Hepatocyte (in vitro differentiated cells): ENCODE data around the gene DES.

ENCODE experiments used
- CTCF ChIP-seq: fragments of 200-600 bp; sonication (generic); IDR thresholded peaks from 2 replicates; pipeline ENCODE4 v1.5.1; 2016; ENCODE audit warnings: antibody characterized with exemption, mild to moderate bottlenecking; ENCODE audit not compliant: poor library complexity
- EZH2 ChIP-seq: fragments of 200-600 bp; sonication (generic); IDR thresholded peaks from 2 replicates; pipeline ENCODE4 v1.6.1; 2016; ENCODE audit warnings: antibody characterized with exemption, mild to moderate bottlenecking, borderline replicate concordance
- EZH2phosphoT487 ChIP-seq: fragments of 200-600 bp; sonication (generic); IDR thresholded peaks from one replicate; pipeline ENCODE4 v1.6.1; 2018; ENCODE audit warnings: antibody characterized with exemption, mild to moderate bottlenecking, low read depth, moderate library complexity; ENCODE audit not compliant: unreplicated experiment, severe bottlenecking

- no peak for TF ChIP-seq EZH2phosphoT487
- TF ChIP-seq CTCF = no peak
- TF ChIP-seq EZH2 = no peak
Measured at GRCh38 chr2:219405958-219406860, 12.0 kb upstream of the DES start.
